Activated B cell treated with CpG ODN at 0.5 μM for 24 hours (primary cell): Measurements from ENCODE around the gene SLCO2A1. TPM values are rescaled to one million over a fixed set of nuclear protein-coding genes. Genes with fewer than 3 reads are reported as not detected.

ENCODE experiments used
- ATAC-seq: fragments of 200-7000 bp; cut with Tn5 transposase; one replicate; pipeline ENCODE4 v1.10.0; 2021; ENCODE audit warnings: low read depth, mild to moderate bottlenecking, moderate library complexity
- CTCF ChIA-PET: fragments of 350-600 bp; sonication (Branson Sonifier 250); formaldehyde crosslinking; loops from one replicate; lab custom pipeline; 2021; ENCODE audit warnings: antibody characterized with exemption; lab: Charles Lee
- POLR2A ChIA-PET: fragments of 350-600 bp; sonication (Branson Sonifier 250); formaldehyde crosslinking; loops from one replicate; lab custom pipeline; 2021; ENCODE audit warnings: antibody characterized with exemption; lab: Charles Lee
- DNase-seq: peaks from one replicate; pipeline ENCODE4 v3.0.0; 2022
- H3K27ac Mint-ChIP-seq: one replicate; pipeline ENCODE4 v1.8.0; 2020; ENCODE audit warnings: mixed read lengths
- H3K27me3 Mint-ChIP-seq: one replicate; pipeline ENCODE4 v1.8.0; 2021; ENCODE audit warnings: mixed read lengths
- H3K36me3 Mint-ChIP-seq: one replicate; pipeline ENCODE4 v1.8.0; 2021; ENCODE audit warnings: low read depth, mixed read lengths
- H3K4me1 Mint-ChIP-seq: one replicate; pipeline ENCODE4 v1.8.0; 2021; ENCODE audit warnings: mixed read lengths
- H3K4me3 Mint-ChIP-seq: one replicate; pipeline ENCODE4 v1.8.0; 2020; ENCODE audit warnings: mild to moderate bottlenecking, mixed read lengths
- H3K9me3 Mint-ChIP-seq: one replicate; pipeline ENCODE4 v1.8.0; 2020; ENCODE audit warnings: mixed read lengths
- CTCF ChIP-seq: fragments of 200-600 bp; IDR thresholded peaks from one replicate; pipeline ENCODE4 v1.8.0; 2022; ENCODE audit warnings: antibody characterized with exemption, mild to moderate bottlenecking
- intact Hi-C: fragments of 100-400 bp; cut with micrococcal nuclease; formaldehyde crosslinking; loops from one replicate; pipeline ENCODE4 v1.15.1; 2024
- total RNA-seq: library from RNA; stranded (reverse); gene quantifications from 2 replicates; pipeline ENCODE4 v1.2.3, GENCODE V29; 2022

Gene SLCO2A1
- total RNA-seq, 1 donor from 2014 or later, result not detected

GRCh38 chr3:133980550-133980949 is 49.2 kb downstream of the SLCO2A1 start:
- H3K4me3 Mint-ChIP-seq, result no peak overlapping the region
- intact Hi-C loops, result no loop called here
- no peaks in the 10 kb centered on the region for H3K4me1 Mint-ChIP-seq
- no peak overlapping the region for H3K27ac Mint-ChIP-seq
- no peak for DNase-seq
- POLR2A ChIA-PET, result no interaction called here
- no peaks in the 10 kb centered on the region for H3K36me3 Mint-ChIP-seq
- H3K27me3 Mint-ChIP-seq, result peaks cover 6% of the 10 kb centered on the region
- H3K9me3 Mint-ChIP-seq, result no peaks in the 10 kb centered on the region
- ATAC-seq, result no peak
- CTCF ChIA-PET, result interaction anchor here (0.6 kb wide), 1 partner anchor 541 kb away, joined by 3 read pairs; no protein-coding TSS in a partner anchor
- TF ChIP-seq CTCF, result no peak

- ATAC-seq, result no peak
- no peak overlapping the region for H3K4me3 Mint-ChIP-seq
- no peak overlapping the region for H3K27ac Mint-ChIP-seq
- no peaks in the 10 kb centered on the region for H3K9me3 Mint-ChIP-seq
- DNase-seq, result no peak
- peaks cover 3% of the 10 kb centered on the region for H3K27me3 Mint-ChIP-seq
- intact Hi-C loops, result no loop called here
- no peak for TF ChIP-seq CTCF
- no peaks in the 10 kb centered on the region for H3K36me3 Mint-ChIP-seq
- no peaks in the 10 kb centered on the region for H3K4me1 Mint-ChIP-seq
- ChIA-PET CTCF (interaction anchor here (0.6 kb wide), 1 partner anchor 541 kb away, joined by 3 read pairs; no protein-coding TSS in a partner anchor), POLR2A (no interaction called here)
Observed at GRCh38 chr3:133980035-133980434, 49.7 kb downstream of the SLCO2A1 start.

GRCh38 chr3:133979553-133979952 is 50.2 kb downstream of the SLCO2A1 start:
- no peaks in the 10 kb centered on the region for H3K36me3 Mint-ChIP-seq
- intact Hi-C loops, result no loop called here
- DNase-seq (no peak), ATAC-seq (no peak)
- no peak overlapping the region for H3K4me3 Mint-ChIP-seq
- no peak overlapping the region for H3K27ac Mint-ChIP-seq
- H3K27me3 Mint-ChIP-seq, result peaks cover 1% of the 10 kb centered on the region
- ChIA-PET CTCF (no interaction called here), POLR2A (no interaction called here)
- no peaks in the 10 kb centered on the region for H3K4me1 Mint-ChIP-seq
- no peak for TF ChIP-seq CTCF
- H3K9me3 Mint-ChIP-seq, result no peaks in the 10 kb centered on the region

- Mint-ChIP-seq H3K4me1 (no peaks in the 10 kb centered on the region), H3K9me3 (no peaks in the 10 kb centered on the region), H3K4me3 (no peak overlapping the region), H3K27ac (no peak overlapping the region), H3K27me3 (no peaks in the 10 kb centered on the region), H3K36me3 (no peaks in the 10 kb centered on the region)
- intact Hi-C loops, result no loop called here
- TF ChIP-seq CTCF, result no peak
- ATAC-seq (no peak), DNase-seq (no peak)
- ChIA-PET POLR2A (no interaction called here), CTCF (no interaction called here)
Observed at GRCh38 chr3:133977568-133977967, 52.2 kb downstream of the SLCO2A1 start.

- no peak for TF ChIP-seq CTCF
- H3K4me3 Mint-ChIP-seq, result no peak overlapping the region
- no peak overlapping the region for H3K27ac Mint-ChIP-seq
- DNase-seq (no peak), ATAC-seq (no peak)
- no peaks in the 10 kb centered on the region for H3K36me3 Mint-ChIP-seq
- H3K9me3 Mint-ChIP-seq, result peaks cover 4% of the 10 kb centered on the region
- peaks cover 2% of the 10 kb centered on the region for H3K27me3 Mint-ChIP-seq
- ChIA-PET POLR2A (no interaction called here), CTCF (interaction anchor here (0.8 kb wide), 1 partner anchor 9 kb away, joined by 3 read pairs; no protein-coding TSS in a partner anchor)
- intact Hi-C loops, result no loop called here
- H3K4me1 Mint-ChIP-seq, result no peaks in the 10 kb centered on the region
Observed at GRCh38 chr3:133973249-133973980, 56.3 kb downstream of the SLCO2A1 start.
